GM12874 (cell line): ENCODE results near the gene CTNND2.

Experiments
- CTCF ChIP-seq: IDR thresholded peaks from 2 replicates; pipeline ENCODE4 v1.5.1; 2011; ENCODE audit warnings: low read depth, mild to moderate bottlenecking, control low read depth, low read length, moderate library complexity; ENCODE audit not compliant: insufficient read depth

The CTNND2 gene

GRCh38 chr5:11082404-11082945 is 821.8 kb downstream of the CTNND2 start:
- no peak for TF ChIP-seq CTCF

- TF ChIP-seq CTCF, result no peak
Measured at GRCh38 chr5:11076945-11077613, 827.2 kb downstream of the CTNND2 start.

- TF ChIP-seq CTCF, result peak; percentile 34; the same call in 1 of the 2 replicates
Measured at GRCh38 chr5:11075035-11075805, 829.0 kb downstream of the CTNND2 start.

- no peak for TF ChIP-seq CTCF
Measured at GRCh38 chr5:11072568-11072967, 831.7 kb downstream of the CTNND2 start.

- no peak for TF ChIP-seq CTCF
Measured at GRCh38 chr5:11072076-11072475, 832.2 kb downstream of the CTNND2 start.

GRCh38 chr5:11069041-11069440 is 835.2 kb downstream of the CTNND2 start:
- no peak for TF ChIP-seq CTCF

- TF ChIP-seq CTCF, result no peak
Measured at GRCh38 chr5:11064763-11065450, 839.3 kb downstream of the CTNND2 start.
